ENCODE results near the gene AOPEP. TPM values are rescaled to one million over a fixed set of nuclear protein-coding genes. Genes with fewer than 3 reads are reported as not detected.

AOPEP gene
- total and polyA plus RNA-seq, 2 of the 13 experiments (the other 11 are each of a cell fraction or from before 2014, with no cell fraction given), result 22.2 to 41.6 TPM

- TF ChIP-seq ZMYM2 (CRISPR knock-in tag; IDR thresholded peaks at IDR 0.05), result no peak
- no peak for TF ChIP-seq RARG (CRISPR knock-in tag; IDR thresholded peaks at IDR 0.05; ENCODE audit: low read depth)
- TF ChIP-seq FOXA1 (IDR thresholded peaks at IDR 0.05), result no peak
- no peak for TF ChIP-seq FOXA1 (CRISPR knock-in tag; IDR thresholded peaks at IDR 0.05)
- TF ChIP-seq GMEB1 (CRISPR knock-in tag; IDR thresholded peaks at IDR 0.05; ENCODE audit: borderline replicate concordance), result no peak
- no peak for TF ChIP-seq HOXA5 (CRISPR knock-in tag; IDR thresholded peaks at IDR 0.05)
Measured at GRCh38 chr9:94783928-94784327, 57.4 kb downstream of the AOPEP start (continued).

GRCh38 chr9:94785215-94786169 is 59.0 kb downstream of the AOPEP start:
- H3K4me3 ChIP-seq (replicated peaks in 1 of 3; ENCODE audit: insufficient read depth in 1 of 3, low read depth in 2 of 3, low read length in 3 of 3), result no peak overlapping the region
- H3K4me1 ChIP-seq (ENCODE audit: insufficient read depth, low read length), result peaks cover 29% of the 10 kb centered on the region
- no peaks in the 10 kb centered on the region for H3K9me3 ChIP-seq (ENCODE audit: low read length)
- no peaks in the 10 kb centered on the region for H3K36me3 ChIP-seq (replicated peaks in 1 of 2; ENCODE audit: control insufficient read depth in 1 of 2, insufficient read depth in 2 of 2, low read length in 2 of 2)
- 66% methylated on average over 10 of the region's 10 CpGs for WGBS (ENCODE audit: low lambda C conversion rate)
- CTCF ChIA-PET (ENCODE audit: low intra/inter-chr PET ratio, low total read pairs), result no interaction called here
- intact Hi-C loops (cut with micrococcal nuclease; ENCODE audit: unreplicated experiment) (loop anchor here (10.0 kb wide), 3 partner anchors 69 to 219 kb away; no protein-coding TSS in a partner anchor), in situ Hi-C loops (cut with HindIII; ENCODE audit: extremely low pct_ligation_motif_present, low pct_unique_long_range_greater_than_20kb) (loop anchor here (10.0 kb wide), 1 partner anchor 129 kb away; no protein-coding TSS in a partner anchor)
- no TSS peak for BruUV-seq (replicated peaks)
- H3K9ac ChIP-seq (ENCODE audit: insufficient read depth, low read depth, low read length), result peak overlapping the region; percentile 17; the same call in 1 of the 2 replicates
- H3K4me2 ChIP-seq (ENCODE audit: low read depth, low read length), result peak overlapping the region; percentile 9
- peak; percentile 59; the same call in 2 of the 3 replicates for ATAC-seq
- POLR2A ChIA-PET, result interaction anchor here (1.0 to 1.2 kb wide), 2 partner anchors 223 to 285 kb away, joined by 3 to 4 read pairs; no protein-coding TSS in a partner anchor
- no peaks in the 10 kb centered on the region for H4K20me1 ChIP-seq (ENCODE audit: insufficient read depth, low read length)
- no peak for FAIRE-seq
- no peaks in the 10 kb centered on the region for H3K79me2 ChIP-seq (ENCODE audit: insufficient read depth, low read length)
- H3K27me3 ChIP-seq (ENCODE audit: control insufficient read depth in 1 of 2, insufficient read depth in 2 of 2, low read length in 2 of 2), result no peaks in the 10 kb centered on the region
- H3K27ac ChIP-seq (ENCODE audit: extremely low read length, insufficient read depth, low read length), result peak overlapping the region; percentile 52
- DNase-seq (ENCODE audit: low spot score), result peak; percentile 80
- no peak overlapping the region for H2AFZ ChIP-seq (ENCODE audit: low read length)
- no peak for TF ChIP-seq NFYC (CRISPR knock-in tag; IDR thresholded peaks at IDR 0.05)
- no peak for TF ChIP-seq ZBTB2 (CRISPR knock-in tag; IDR thresholded peaks at IDR 0.05; ENCODE audit: low read depth)
- no peak for TF ChIP-seq FOXK1 (CRISPR knock-in tag; IDR thresholded peaks at IDR 0.05; ENCODE audit: borderline replicate concordance, low read depth)
- TF ChIP-seq HNF4A (CRISPR knock-in tag; IDR thresholded peaks at IDR 0.05), result peak; percentile 28; the same call in 1 of the 2 replicates
- no peak for TF ChIP-seq FOSL2 (CRISPR knock-in tag; IDR thresholded peaks at IDR 0.05)
- TF ChIP-seq ZNF367 (CRISPR knock-in tag; IDR thresholded peaks at IDR 0.05; ENCODE audit: borderline replicate concordance), result no peak
- TF ChIP-seq NR2F1 (CRISPR knock-in tag; IDR thresholded peaks at IDR 0.05), result no peak
- TF ChIP-seq SOX6 (IDR thresholded peaks at IDR 0.05), result no peak
- peak; percentile 35; the same call in 1 of the 2 replicates for TF ChIP-seq SOX6 (CRISPR knock-in tag; IDR thresholded peaks at IDR 0.05)
- TF ChIP-seq ZNF766 (CRISPR knock-in tag; IDR thresholded peaks at IDR 0.05; ENCODE audit: borderline replicate concordance), result no peak
- no peak for TF ChIP-seq ZNF33B (CRISPR knock-in tag; IDR thresholded peaks at IDR 0.05)
- TF ChIP-seq PHB2 (IDR thresholded peaks at IDR 0.05; ENCODE audit: partially characterized antibody), result no peak
- no peak for TF ChIP-seq ZEB1 (IDR thresholded peaks at IDR 0.05; ENCODE audit: insufficient replicate concordance, low read depth)
- TF ChIP-seq RAD51 (IDR thresholded peaks at IDR 0.05; ENCODE audit: borderline replicate concordance), result no peak
- TF ChIP-seq SALL1 (CRISPR knock-in tag; IDR thresholded peaks at IDR 0.05), result no peak
- TF ChIP-seq PAX8 (CRISPR knock-in tag; IDR thresholded peaks at IDR 0.05; ENCODE audit: borderline replicate concordance), result no peak
